GM12874 (cell line): Measurements from ENCODE around the gene CLIC6.

Source experiments
- TF ChIP-seq, protein P1 (sequence below): IDR thresholded peaks from 2 replicates; pipeline ENCODE4 v1.5.1; 2011; ENCODE audit warnings: low read depth, mild to moderate bottlenecking, control low read depth, low read length, moderate library complexity; ENCODE audit not compliant: insufficient read depth

The CLIC6 gene

DNA sequence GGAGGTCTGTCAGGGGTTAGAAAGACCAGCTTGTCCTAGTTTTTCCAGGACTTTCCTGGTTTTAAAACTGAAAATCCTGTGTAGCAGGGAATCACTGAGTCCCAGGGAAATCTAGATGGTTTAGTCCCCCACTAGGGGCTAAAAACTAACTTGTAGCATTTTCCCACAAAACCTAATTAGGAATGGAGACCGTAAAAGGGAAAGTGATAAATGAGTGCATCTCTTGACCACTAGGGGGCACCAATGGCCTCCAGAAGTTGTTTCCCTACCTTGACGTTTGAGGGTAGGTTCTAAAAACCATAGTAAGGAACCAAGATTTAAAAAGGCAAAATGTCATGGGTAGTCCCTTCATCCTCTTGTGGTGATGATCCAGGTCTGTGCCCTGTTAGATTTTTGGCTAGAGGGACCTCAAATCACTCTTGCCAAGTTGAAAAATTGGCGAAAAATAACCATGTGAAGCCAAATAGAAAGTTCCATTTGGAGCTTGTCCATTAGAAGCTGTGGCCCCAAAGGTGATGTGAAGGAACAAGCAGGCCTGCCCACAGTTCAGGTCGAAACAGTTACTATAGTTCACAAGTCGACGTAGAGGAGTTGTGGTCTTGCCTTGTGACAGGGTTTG is 24.5 kb downstream of the CLIC6 start:
- TF ChIP-seq, protein P1, sequence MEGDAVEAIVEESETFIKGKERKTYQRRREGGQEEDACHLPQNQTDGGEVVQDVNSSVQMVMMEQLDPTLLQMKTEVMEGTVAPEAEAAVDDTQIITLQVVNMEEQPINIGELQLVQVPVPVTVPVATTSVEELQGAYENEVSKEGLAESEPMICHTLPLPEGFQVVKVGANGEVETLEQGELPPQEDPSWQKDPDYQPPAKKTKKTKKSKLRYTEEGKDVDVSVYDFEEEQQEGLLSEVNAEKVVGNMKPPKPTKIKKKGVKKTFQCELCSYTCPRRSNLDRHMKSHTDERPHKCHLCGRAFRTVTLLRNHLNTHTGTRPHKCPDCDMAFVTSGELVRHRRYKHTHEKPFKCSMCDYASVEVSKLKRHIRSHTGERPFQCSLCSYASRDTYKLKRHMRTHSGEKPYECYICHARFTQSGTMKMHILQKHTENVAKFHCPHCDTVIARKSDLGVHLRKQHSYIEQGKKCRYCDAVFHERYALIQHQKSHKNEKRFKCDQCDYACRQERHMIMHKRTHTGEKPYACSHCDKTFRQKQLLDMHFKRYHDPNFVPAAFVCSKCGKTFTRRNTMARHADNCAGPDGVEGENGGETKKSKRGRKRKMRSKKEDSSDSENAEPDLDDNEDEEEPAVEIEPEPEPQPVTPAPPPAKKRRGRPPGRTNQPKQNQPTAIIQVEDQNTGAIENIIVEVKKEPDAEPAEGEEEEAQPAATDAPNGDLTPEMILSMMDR, result peak; percentile 76

DNA sequence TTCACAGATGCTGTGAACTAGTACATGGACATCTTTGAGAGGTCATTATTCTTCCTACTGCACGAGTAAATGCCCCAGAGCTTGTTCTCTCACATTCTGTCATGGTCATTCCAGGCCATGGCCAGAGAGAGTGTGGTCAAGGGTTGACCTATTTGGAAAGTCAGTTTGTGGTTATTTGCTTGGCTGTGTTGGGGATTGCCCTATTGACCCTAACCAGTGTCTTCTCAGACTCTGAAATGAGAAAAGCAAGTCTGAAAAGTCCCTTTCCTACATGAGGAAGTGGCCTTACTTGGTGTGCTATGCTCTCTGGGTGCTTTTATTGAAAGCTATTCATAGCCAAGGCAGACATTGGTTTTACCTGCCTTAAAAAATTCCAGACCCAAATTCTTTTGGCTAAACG is 26.6 kb downstream of the CLIC6 start:
- TF ChIP-seq, protein P1, result no peak

DNA sequence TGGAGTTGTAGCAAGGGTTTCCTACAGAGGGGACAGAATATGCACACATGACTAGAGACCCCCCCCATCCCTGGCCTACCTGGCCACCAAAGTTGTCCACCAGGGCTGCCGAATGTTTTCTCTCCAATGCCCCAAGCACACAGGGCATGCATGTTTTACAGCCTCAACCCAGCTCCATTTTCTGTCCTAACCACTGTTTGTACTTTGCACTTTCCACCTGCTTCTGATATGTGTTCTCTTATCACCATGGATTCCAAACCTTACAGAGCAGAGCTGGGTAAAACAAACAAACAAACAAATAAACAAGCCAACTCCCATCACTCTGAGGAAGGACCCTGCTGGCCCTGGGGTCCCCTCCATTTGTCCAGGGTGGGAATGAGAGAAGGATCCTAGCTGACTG is 27.3 kb downstream of the CLIC6 start:
- TF ChIP-seq, protein P1, result no peak

DNA sequence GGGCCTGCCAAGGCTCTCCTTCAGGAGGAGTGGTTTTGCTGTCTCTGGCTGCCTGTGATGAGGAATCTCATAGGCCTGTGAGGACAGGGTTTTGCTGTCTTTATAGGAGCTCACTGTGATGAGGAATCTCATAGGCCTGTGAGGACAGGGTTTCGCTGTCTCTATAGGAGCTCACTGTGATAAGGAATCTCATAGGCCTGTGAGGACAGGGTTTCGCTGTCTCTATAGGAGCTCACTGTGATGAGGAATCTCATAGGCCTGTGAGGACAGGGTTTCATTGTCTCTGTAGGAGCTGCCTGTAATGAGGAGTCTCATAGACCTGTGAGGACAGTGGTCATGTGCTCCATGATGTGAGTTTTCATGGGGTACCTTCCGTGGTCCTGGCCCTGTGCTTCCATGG is 29.0 kb downstream of the CLIC6 start:
- TF ChIP-seq, protein P1, result no peak

DNA sequence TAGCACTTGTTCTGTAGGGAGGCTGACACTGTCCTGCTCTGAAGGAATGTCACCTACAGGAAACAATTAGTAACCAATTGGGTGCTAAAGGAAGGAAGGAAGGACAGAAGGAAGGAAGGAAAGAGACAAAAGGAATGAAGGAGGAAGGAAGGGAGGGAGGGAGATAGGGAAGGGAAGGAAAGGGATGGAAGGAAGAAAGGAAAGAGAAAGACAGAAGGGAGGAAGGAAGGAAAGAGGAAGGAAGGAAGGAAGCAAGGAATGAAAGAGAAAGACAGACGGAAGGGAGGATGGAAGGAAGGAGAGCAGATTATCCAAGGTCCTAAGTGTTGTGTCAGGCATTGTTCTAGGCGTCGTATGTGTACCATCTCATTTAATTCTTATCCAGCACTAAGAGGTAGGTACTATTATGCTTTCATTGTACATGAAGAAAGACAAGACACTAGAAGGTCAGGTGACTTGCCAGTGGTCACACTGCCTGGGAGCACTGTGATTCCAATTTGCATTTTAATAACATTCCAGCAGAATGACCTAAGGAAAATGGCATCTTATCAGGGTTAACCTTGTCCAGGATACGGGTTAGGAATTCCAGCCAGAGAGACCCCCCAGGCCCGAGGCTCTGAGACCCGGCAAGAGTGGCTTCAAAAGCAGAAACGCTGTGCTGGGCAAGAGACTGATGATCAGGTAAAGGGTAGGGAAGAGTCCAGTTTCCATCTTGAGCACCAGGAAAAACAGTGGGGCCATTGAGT is 29.6 kb downstream of the CLIC6 start:
- TF ChIP-seq, protein P1, result no peak

DNA sequence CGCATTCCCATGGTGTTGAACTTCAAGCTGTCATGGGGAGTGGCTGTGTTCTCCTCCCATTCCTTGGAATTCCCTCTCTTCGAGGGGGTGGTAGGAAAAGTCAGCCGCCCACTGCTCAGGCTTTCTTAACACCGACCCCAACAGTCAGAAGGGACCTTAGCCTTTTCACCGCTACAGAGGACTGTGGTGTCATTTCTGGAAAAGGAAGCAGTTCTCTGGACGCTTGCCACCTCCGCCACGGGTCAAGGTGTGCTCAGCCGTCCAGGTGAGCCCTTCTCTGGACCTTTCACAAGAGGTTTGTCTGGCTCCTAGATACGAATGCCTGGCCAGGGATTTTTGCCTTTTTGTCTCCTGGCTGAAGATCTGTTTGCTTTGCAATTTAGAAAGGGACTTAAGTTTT is 31.8 kb downstream of the CLIC6 start:
- TF ChIP-seq, protein P1, result no peak

DNA sequence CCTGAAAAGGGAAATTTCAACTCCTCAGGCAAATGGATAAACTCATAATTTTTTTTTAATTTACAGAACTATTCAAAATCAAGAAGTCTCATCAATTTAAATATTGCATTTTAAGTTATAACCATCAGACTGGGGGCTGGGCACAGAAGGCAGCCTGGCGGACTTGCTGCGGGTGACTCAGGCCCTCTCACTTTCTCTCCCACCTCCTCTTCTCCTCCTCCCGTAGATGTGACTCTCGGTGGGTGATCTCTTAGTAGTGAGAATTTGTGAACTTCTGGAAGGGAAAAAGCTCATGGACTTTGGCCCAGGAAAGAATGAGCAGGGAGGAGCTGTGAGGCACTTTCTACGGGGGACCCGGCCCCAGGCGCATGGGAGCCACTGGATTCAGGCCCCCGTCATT is 32.9 kb downstream of the CLIC6 start:
- TF ChIP-seq, protein P1, result no peak
